Right lobe of liver (tissue), 4 donors: ENCODE data around the gene TK1.

Source experiments
- CTCF ChIP-seq, 4 donors: fragments of 200-600 bp in 3 of 4; fragments of 450-650 bp in 1 of 4; IDR thresholded peaks; one replicate each; pipeline versions ENCODE4 v1.5.1 to v1.8.0; 2016 to 2022; ENCODE audit warnings: antibody characterized with exemption in 4 of 4, mild to moderate bottlenecking in 2 of 4
- POLR2A ChIP-seq: fragments of 450-650 bp; IDR thresholded peaks from one replicate; pipeline ENCODE4 v1.6.1; 2017; ENCODE audit warnings: antibody characterized with exemption, mild to moderate bottlenecking
- donor health status: DM: no; HTN: no; CAD: no.
- donor health status: DM: no; HTN: no; CAD: no.
- donor health status: DM: no; HTN: yes; CAD: no.

DNA sequence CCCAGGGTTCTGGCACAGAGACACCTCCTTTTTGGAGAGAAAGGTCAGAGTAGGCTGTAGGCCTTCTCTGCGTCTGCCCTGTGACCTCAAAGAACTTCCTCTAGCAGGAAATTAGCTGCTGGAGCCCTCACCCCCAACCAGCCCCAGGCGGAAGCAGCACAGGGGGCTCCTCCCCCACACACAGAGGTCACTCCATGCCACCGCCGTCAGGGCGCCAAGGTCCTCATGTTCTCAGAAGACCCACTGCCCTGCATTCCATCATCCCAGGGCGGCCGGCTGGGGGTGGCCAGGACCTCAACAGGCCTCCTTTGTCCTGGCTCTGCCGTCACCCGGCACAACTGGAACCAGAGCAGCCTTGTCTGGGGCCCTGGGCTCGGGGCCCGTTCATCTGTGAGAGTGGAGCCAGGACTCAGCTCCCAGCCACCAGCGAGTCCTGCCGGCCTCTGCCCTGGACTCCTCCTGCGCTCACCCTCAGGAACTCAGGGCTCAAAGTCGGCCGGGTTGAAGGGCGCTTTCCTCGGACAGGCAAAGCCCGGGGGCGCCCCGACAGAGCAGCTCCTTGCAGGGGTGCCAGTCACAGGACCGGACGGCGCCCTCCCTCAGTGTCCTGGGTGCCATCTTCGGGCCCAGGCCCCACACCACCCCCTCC lies 59.5 kb downstream of the TK1 start:
- TF ChIP-seq CTCF (IDR thresholded peaks at IDR 0.05) (no peak), POLR2A (peak; percentile 41)
